HepG2 (cell line): ENCODE results near the gene ATM. TPM values are rescaled to one million over a fixed set of nuclear protein-coding genes. Genes with fewer than 3 reads are reported as not detected.

ENCODE experiments used
- ATAC-seq: fragments of 200-7000 bp; cut with Tn5 transposase; 3 replicates; pipeline ENCODE4 v1.9.1; 2020; ENCODE audit warnings: mild to moderate bottlenecking, moderate library complexity
- BruUV-seq: library from RNA; stranded (reverse); fragments of 400-500 nt; replicated peaks from 2 replicates; lab custom pipeline; 2021; lab: Mats Ljungman, UMichigan
- CTCF ChIA-PET: fragments of 300-600 bp; formaldehyde crosslinking; extraction: SDS; loops from one replicate; lab custom pipeline; 2021; ENCODE audit warnings: low total read pairs, inconsistent platforms, low intra/inter-chr PET ratio; lab: Yijun Ruan, JAX
- POLR2A ChIA-PET: fragments of 350-600 bp; sonication (Branson Sonifier 250); formaldehyde crosslinking; loops from one replicate; lab custom pipeline; 2020; ENCODE audit warnings: antibody characterized with exemption, inconsistent platforms; lab: Yijun Ruan, JAX
- DNase-seq: peaks from one replicate; pipeline ENCODE4 v3.0.0-alpha.2; 2015; ENCODE audit warnings: low spot score
- FAIRE-seq: peaks from 3 replicates; lab custom pipeline; 2011; peaks lifted over from hg19 to GRCh38; lab: Jason Lieb, UNC
- H2AFZ ChIP-seq: one replicate; pipeline ENCODE4 v1.6.1; 2011; ENCODE audit warnings: low read length, inconsistent platforms
- H3K27ac ChIP-seq: fragments of 300-600 bp; 3 replicates; pipeline ENCODE4 v1.8.0; 2011; ENCODE audit warnings: mixed run types, mild to moderate bottlenecking, mixed read lengths, low read length, inconsistent platforms; ENCODE audit not compliant: insufficient read depth; ENCODE audit errors: extremely low read length
- H3K27me3 ChIP-seq, 2 experiments: fragments of 200-600 bp in 1 of 2; 2 replicates in 1 of 2; 3 replicates in 1 of 2; pipeline versions ENCODE4 v1.6.0 to v1.8.0; 2011; ENCODE audit warnings: low read length in 2 of 2, mild to moderate bottlenecking in 2 of 2, moderate library complexity in 2 of 2, inconsistent platforms in 1 of 2; ENCODE audit not compliant: insufficient read depth in 2 of 2, control insufficient read depth in 1 of 2
- H3K36me3 ChIP-seq, 2 experiments: fragments of 200-600 bp in 1 of 2; replicated peaks in 1 of 2; 2 replicates in 1 of 2; 3 replicates in 1 of 2; pipeline versions ENCODE4 v1.5.1 to v1.8.0; 2011; ENCODE audit warnings: low read length in 2 of 2, inconsistent platforms in 1 of 2; ENCODE audit not compliant: insufficient read depth in 2 of 2, control insufficient read depth in 1 of 2
- H3K4me1 ChIP-seq: 2 replicates; pipeline ENCODE4 v1.5.1; 2012; ENCODE audit warnings: low read length, inconsistent platforms; ENCODE audit not compliant: insufficient read depth
- H3K4me2 ChIP-seq: 2 replicates; pipeline ENCODE4 v1.6.0; 2011; ENCODE audit warnings: low read depth, low read length, inconsistent platforms
- H3K4me3 ChIP-seq, 3 experiments: fragments of 200-600 bp in 1 of 3; sonication (generic), shearing (Covaris generic) in 1 of 3; replicated peaks in 1 of 3; 2 replicates each; pipeline ENCODE4 v1.5.1; 2011 to 2016; ENCODE audit warnings: low read length in 3 of 3, inconsistent platforms in 2 of 3, low read depth in 2 of 3, mild to moderate bottlenecking in 2 of 3, control low read depth in 1 of 3, mixed read lengths in 1 of 3; ENCODE audit not compliant: insufficient read depth in 1 of 3
- H3K79me2 ChIP-seq: one replicate; pipeline ENCODE4 v1.6.1; 2011; ENCODE audit warnings: low read length, inconsistent platforms; ENCODE audit not compliant: insufficient read depth
- H3K9ac ChIP-seq: 2 replicates; pipeline ENCODE4 v1.6.0; 2011; ENCODE audit warnings: mild to moderate bottlenecking, low read depth, low read length, inconsistent platforms; ENCODE audit not compliant: insufficient read depth
- H3K9me3 ChIP-seq: 2 replicates; pipeline ENCODE4 v1.5.1; 2012; ENCODE audit warnings: mild to moderate bottlenecking, low read length
- H4K20me1 ChIP-seq: 2 replicates; pipeline ENCODE4 v1.6.0; 2011; ENCODE audit warnings: inconsistent platforms, mild to moderate bottlenecking, low read length, moderate library complexity; ENCODE audit not compliant: insufficient read depth
- FLYWCH1 ChIP-seq: sonication (generic); formaldehyde crosslinking; IDR thresholded peaks from 2 replicates; pipeline ENCODE4 v1.8.1; 2023; ENCODE audit warnings: mild to moderate bottlenecking, missing genetic modification reagents
- HMG20B ChIP-seq: conservative IDR thresholded peaks from 2 replicates; pipeline ENCODE4 v1.6.1; 2016; ENCODE audit warnings: missing genetic modification reagents, missing compliant biosample characterization
- HMGA1 ChIP-seq: sonication (generic); formaldehyde crosslinking; conservative IDR thresholded peaks from 2 replicates; pipeline ENCODE4 v1.4.0; 2020; ENCODE audit warnings: missing genetic modification reagents
- MZF1 ChIP-seq: sonication (generic); formaldehyde crosslinking; IDR thresholded peaks from 2 replicates; pipeline ENCODE4 v1.8.1; 2023; ENCODE audit warnings: mild to moderate bottlenecking, missing genetic modification reagents, borderline replicate concordance
- NR0B2 ChIP-seq: sonication (generic); formaldehyde crosslinking; IDR thresholded peaks from 2 replicates; pipeline ENCODE4 v1.4.0; 2020; ENCODE audit warnings: mild to moderate bottlenecking, missing genetic modification reagents
- TOE1 ChIP-seq: sonication (generic); formaldehyde crosslinking; IDR thresholded peaks from 2 replicates; pipeline ENCODE4 v1.4.0; 2020; ENCODE audit warnings: mild to moderate bottlenecking, missing genetic modification reagents
- UBTF ChIP-seq: sonication (generic); formaldehyde crosslinking; IDR thresholded peaks from 2 replicates; pipeline ENCODE4 v1.4.0; 2020; ENCODE audit warnings: mild to moderate bottlenecking, missing genetic modification reagents
- ZNF274 ChIP-seq: sonication (generic); formaldehyde crosslinking; IDR thresholded peaks from 2 replicates; pipeline ENCODE4 v1.5.1; 2020; ENCODE audit warnings: mild to moderate bottlenecking, missing genetic modification reagents
- ZNF333 ChIP-seq: sonication (generic); formaldehyde crosslinking; IDR thresholded peaks from 2 replicates; pipeline ENCODE4 v1.4.0; 2020; ENCODE audit warnings: mild to moderate bottlenecking, missing genetic modification reagents, borderline replicate concordance
- WGBS: methylation state at CpG from one replicate; pipeline ENCODE4 v1.1.6; 2017; ENCODE audit warnings: low lambda C conversion rate; 5-methylcytosine and 5-hydroxymethylcytosine counted together
- in situ Hi-C: cut with HindIII; loops from 2 replicates; pipeline ENCODE4 v1.10.0; 2017; ENCODE audit warnings: low pct_unique_long_range_greater_than_20kb; ENCODE audit not compliant: extremely low pct_ligation_motif_present
- intact Hi-C: fragments of 100-400 bp; cut with micrococcal nuclease; formaldehyde crosslinking; loops from one replicate; pipeline ENCODE4 v1.10.0; 2022; ENCODE audit not compliant: unreplicated experiment
- polyA plus RNA-seq, 8 experiments: library from polyadenylated mRNA; depleted of rRNA in 3 of 8; stranded (reverse) in 7 of 8; unstranded in 1 of 8; fragments of >200 nt; fragmentation: Illumina TruSeq in 4 of 8; extraction: Trizol in 4 of 8; gene quantifications; 2 replicates each; pipeline versions ENCODE4 v1.2.1 to v1.2.3, GENCODE V29; 2011 to 2016; ENCODE audit warnings: low read depth in 4 of 8, missing spikeins in 1 of 8, mixed read lengths in 1 of 8; ENCODE audit not compliant: insufficient read depth in 1 of 8
- total RNA-seq, 5 experiments: library from RNA; depleted of rRNA; stranded (reverse); fragments of >200 nt; fragmentation: Illumina TruSeq; extraction: Trizol; gene quantifications; 2 replicates each; pipeline ENCODE4 v1.2.3, GENCODE V29; 2016; ENCODE audit warnings: low read depth in 1 of 5

ATM gene
- total and polyA plus RNA-seq, 2 of the 13 experiments (the other 11 are each of a cell fraction or from before 2014, with no cell fraction given), result 40.0 to 71.6 TPM

- TF ChIP-seq UBTF (CRISPR knock-in tag), result no peak
- TF ChIP-seq FLYWCH1 (CRISPR knock-in tag), result no peak
- no peak for TF ChIP-seq MZF1 (CRISPR knock-in tag)
- no peak for TF ChIP-seq NR0B2 (CRISPR knock-in tag)
- TF ChIP-seq TOE1, result no peak
- TF ChIP-seq HMGA1 (CRISPR knock-in tag), result no peak
- TF ChIP-seq ZNF333, result no peak
- no peak for TF ChIP-seq ZNF274
- TF ChIP-seq, all 625 proteins: peak for 0
Observed at GRCh38 chr11:108286370-108286769, 63.5 kb downstream of the ATM start (continued).

- Histone ChIP-seq H3K79me2 (no peaks in the 10 kb centered on the region), H3K4me2 (no peak overlapping the region), H2AFZ (no peak overlapping the region), H3K36me3 (peaks cover 8 to 58% of the 10 kb centered on the region in 2 experiments; a peak in 4 of 5 replicates), H3K9me3 (no peaks in the 10 kb centered on the region)
- BruUV-seq, result no TSS peak
- intact Hi-C loops, result no loop called here
- DNase-seq, result no peak
- FAIRE-seq, result no peak
- TF ChIP-seq HMG20B, result no peak
- TF ChIP-seq, all 625 proteins: peak for 0
- Histone ChIP-seq H3K27me3 (no peaks in the 10 kb centered on the region), H3K4me3 (no peak overlapping the region), H3K9ac (no peak overlapping the region), H3K4me1 (no peaks in the 10 kb centered on the region), H3K27ac (no peak overlapping the region), H4K20me1 (no peaks in the 10 kb centered on the region)
- ChIA-PET POLR2A (no interaction called here), CTCF (no interaction called here)
- in situ Hi-C loops, result no loop called here
- 96% methylated on average over 3 of the region's 3 CpGs for WGBS
- ATAC-seq, result no peak
Observed at GRCh38 chr11:108286956-108287355, 64.1 kb downstream of the ATM start.
